ENCODE measurements around the gene LRP2. TPM values are rescaled to one million over a fixed set of nuclear protein-coding genes. Genes with fewer than 3 reads are reported as not detected.

The LRP2 gene
- total and polyA plus RNA-seq, 2 experiments from 2014 or later, result 0.68 to 2.7 TPM

- TF ChIP-seq ZNF462 (CRISPR knock-in tag; IDR thresholded peaks at IDR 0.05) (no peak), ZNF331 (CRISPR knock-in tag; IDR thresholded peaks at IDR 0.05; ENCODE audit: low read depth) (no peak), NANOG (IDR thresholded peaks at IDR 0.05; ENCODE audit: borderline replicate concordance) (no peak), EZH2phosphoT487 (IDR thresholded peaks at IDR 0.05; ENCODE audit: unreplicated experiment) (no peak), CREB1 (CRISPR knock-in tag; IDR thresholded peaks at IDR 0.05; ENCODE audit: low read depth) (no peak), ETS1 (IDR thresholded peaks at IDR 0.05) (no peak), REST (IDR thresholded peaks at IDR 0.05; ENCODE audit: unreplicated experiment) (no peak), ZNF114 (CRISPR knock-in tag; IDR thresholded peaks at IDR 0.05) (no peak), CTCF (conservative IDR thresholded peaks at IDR 0.05; ENCODE audit: low read depth in 2 of 2) (no peak), POLR2AphosphoS5 (IDR thresholded peaks at IDR 0.05; ENCODE audit: low read depth) (no peak), STAT1 (IDR thresholded peaks at IDR 0.05; ENCODE audit: unreplicated experiment) (no peak), JUNB (IDR thresholded peaks at IDR 0.05; ENCODE audit: unreplicated experiment) (no peak), EZH2 (IDR thresholded peaks at IDR 0.05; ENCODE audit: low read depth, unreplicated experiment) (no peak)
- H3K36me3 ChIP-seq (ENCODE audit: insufficient read depth), result no peaks in the 10 kb centered on the region
- Mint-ChIP-seq H3K4me1 (no peaks in the 10 kb centered on the region), H3K4me3 (no peak overlapping the region), H3K27ac (no peak overlapping the region), H3K9me3 (no peaks in the 10 kb centered on the region), H3K36me3 (ENCODE audit: low read depth) (no peaks in the 10 kb centered on the region), H3K27me3 (ENCODE audit: insufficient read depth, low read depth, poor library complexity) (peaks cover 2% of the 10 kb centered on the region)
- H2AFZ ChIP-seq, result no peak overlapping the region
- H3K79me2 ChIP-seq (replicated peaks; ENCODE audit: insufficient read depth), result no peaks in the 10 kb centered on the region
- H3F3A ChIP-seq (replicated peaks; ENCODE audit: low read depth), result no peaks in the 10 kb centered on the region
- H3K27ac ChIP-seq (ENCODE audit: low read depth), result no peak overlapping the region
- ATAC-seq (no peak), DNase-seq (ENCODE audit: low spot score) (no peak)
- no peaks in the 10 kb centered on the region for H4K20me1 ChIP-seq (replicated peaks; ENCODE audit: insufficient read depth)
- H3K9me2 ChIP-seq (ENCODE audit: insufficient read depth), result no peaks in the 10 kb centered on the region
- H3K4me3 ChIP-seq, result no peak overlapping the region
- no peaks in the 10 kb centered on the region for H3K4me1 ChIP-seq (ENCODE audit: insufficient read depth)
- H3K27me3 ChIP-seq (ENCODE audit: insufficient read depth), result no peaks in the 10 kb centered on the region
- no peak overlapping the region for H3K4me2 ChIP-seq
Observed at GRCh38 chr2:169184074-169184473, 178.3 kb downstream of the LRP2 start.

All from GM23338 (cell line).